GM12891 (cell line): Measurements from ENCODE around the gene RAX2.

Source experiments
- PAX5 ChIP-seq: IDR thresholded peaks from 2 replicates; pipeline ENCODE4 v1.6.1; 2011; ENCODE audit warnings: low read length, moderate library complexity, mild to moderate bottlenecking; ENCODE audit not compliant: insufficient read depth, severe bottlenecking
- POLR2A ChIP-seq: IDR thresholded peaks from 2 replicates; pipeline ENCODE4 v1.6.1; 2011; ENCODE audit warnings: low read depth, low read length, control low read depth
- POLR2AphosphoS5 ChIP-seq: IDR thresholded peaks from 2 replicates; pipeline ENCODE4 v1.6.1; 2011; ENCODE audit warnings: low read depth, low read length, control low read depth
- POU2F2 ChIP-seq: IDR thresholded peaks from 2 replicates; pipeline ENCODE4 v1.6.1; 2011; ENCODE audit warnings: low read depth, mild to moderate bottlenecking, control low read depth, low read length, moderate library complexity
- SPI1 ChIP-seq: IDR thresholded peaks from 2 replicates; pipeline ENCODE4 v1.6.1; 2011; ENCODE audit warnings: low read depth, low read length, control low read depth
- TAF1 ChIP-seq: IDR thresholded peaks from 2 replicates; pipeline ENCODE4 v1.6.1; 2011; ENCODE audit warnings: low read depth, low read length, control low read depth

DNA sequence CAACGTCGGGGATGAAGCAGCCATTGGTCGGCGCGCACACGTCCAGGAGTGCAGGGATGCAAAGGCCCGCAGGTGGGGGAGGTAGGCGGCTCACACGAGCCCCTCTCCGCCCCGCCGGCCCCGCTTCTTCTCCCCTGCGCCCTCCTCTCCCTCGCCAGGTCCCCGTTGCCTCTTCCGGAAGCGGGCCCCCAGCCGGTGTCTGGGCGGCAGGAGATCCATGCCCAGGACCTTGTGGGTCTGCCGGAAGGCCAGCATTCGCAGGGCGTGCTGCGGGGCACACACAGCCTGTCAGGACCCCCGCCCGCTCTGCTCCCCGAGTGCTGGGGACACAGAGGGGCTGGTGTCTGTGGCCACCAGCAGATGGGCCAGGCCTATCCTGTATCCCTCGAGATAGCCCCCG, 33.8 kb upstream of the RAX2 start:
- TF ChIP-seq POLR2A, result no peak
- no peak for TF ChIP-seq POLR2AphosphoS5
- TF ChIP-seq SPI1, result no peak
- TF ChIP-seq POU2F2, result no peak
- no peak for TF ChIP-seq TAF1
- no peak for TF ChIP-seq PAX5
